Stomach (tissue), 9 donors: ENCODE results near the gene IL21R. TPM values are rescaled to one million over a fixed set of nuclear protein-coding genes. Genes with fewer than 3 reads are reported as not detected.

Source experiments
- DNase-seq, 2 donors: peaks; one replicate each; pipeline versions ENCODE4 v3.0.0 to v3.0.0-alpha.2; 2013 to 2019
- H3K27ac ChIP-seq, 5 donors: fragments of 200-600 bp in 4 of 5; sonication (generic) in 4 of 5; one replicate each; pipeline ENCODE4 v1.5.1; 2013 to 2019; ENCODE audit warnings: mild to moderate bottlenecking in 1 of 5, moderate library complexity in 1 of 5
- H3K27me3 ChIP-seq, 3 donors: fragments of 200-600 bp; sonication (generic); one replicate each; pipeline ENCODE4 v1.5.1; 2017 to 2019; ENCODE audit warnings: mixed run types in 1 of 3
- H3K36me3 ChIP-seq, 4 donors: fragments of 200-600 bp; sonication (generic); 1 replicate in 3 of 4; 2 replicates in 1 of 4; pipeline ENCODE4 v1.5.1; 2016 to 2019
- H3K4me1 ChIP-seq, 4 donors: fragments of 200-600 bp; sonication (generic); one replicate each; pipeline ENCODE4 v1.5.1; 2016 to 2019
- H3K4me3 ChIP-seq, 4 donors: fragments of 200-600 bp; sonication (generic) in 3 of 4; one replicate each; pipeline ENCODE4 v1.5.1; 2016 to 2019; ENCODE audit warnings: mild to moderate bottlenecking in 1 of 4
- H3K9me3 ChIP-seq, 4 donors: fragments of 200-600 bp; sonication (generic); one replicate each; pipeline ENCODE4 v1.5.1; 2016 to 2019
- CTCF ChIP-seq, 7 experiments: fragments of 450-650 bp in 4 of 7; fragments of 200-600 bp in 3 of 7; sonication (generic) in 3 of 7; IDR thresholded peaks; one replicate each; pipeline ENCODE4 v1.5.1; 2016 to 2019; ENCODE audit warnings: antibody characterized with exemption in 7 of 7, control low read depth in 2 of 7, mild to moderate bottlenecking in 1 of 7
- EP300 ChIP-seq: sonication (generic); formaldehyde crosslinking; IDR thresholded peaks from one replicate; pipeline ENCODE4 v1.6.1; 2017; ENCODE audit warnings: antibody characterized with exemption
- POLR2A ChIP-seq, 4 donors: fragments of 450-650 bp; IDR thresholded peaks; one replicate each; pipeline ENCODE4 v1.6.1; 2016; ENCODE audit warnings: antibody characterized with exemption in 4 of 4, control low read depth in 2 of 4, mild to moderate bottlenecking in 1 of 4, moderate library complexity in 1 of 4
- POLR2AphosphoS5 ChIP-seq, 3 donors: sonication (generic); formaldehyde crosslinking; IDR thresholded peaks; one replicate each; pipeline ENCODE4 v1.6.1; 2016; ENCODE audit warnings: antibody characterized with exemption in 3 of 3
- WGBS, 5 donors: extraction: QIAGEN DNeasy Blood & Tissue Kit in 3 of 5; methylation state at CpG; one replicate each; pipeline versions ENCODE4 v1.1.5 to v1.1.7; 2013 to 2018; 5-methylcytosine and 5-hydroxymethylcytosine counted together
- intact Hi-C: fragments of 100-400 bp; cut with DNase I; formaldehyde crosslinking; loops from one replicate; pipeline ENCODE4 v1.15.1; 2023; ENCODE audit warnings: low total_unique reads
- polyA plus RNA-seq, 3 donors: library from polyadenylated mRNA; stranded (reverse); fragments of 200-250 nt; gene quantifications; one replicate each; pipeline ENCODE4 v1.2.3, GENCODE V29; 2013
- total RNA-seq, 5 donors: library from RNA; depleted of rRNA; stranded (reverse); fragments of >200 nt; gene quantifications; one replicate each; pipeline versions ENCODE4 v1.1.0 to v1.2.3, GENCODE V29; 2014 to 2016
- donor health status: healthy with polysubstance abuse.
- donor health status: Bipolar disorder and iron deficiency.
- donor health status: healthy.

The IL21R gene
- total and polyA plus RNA-seq, 8 donors, result 0.14 to 0.73 (median 0.38) TPM; not detected in 4

- intact Hi-C loops, result no loop called here
- Histone ChIP-seq H3K9me3 (peaks cover 5 to 15% (median 12%) of the 10 kb centered on the region in 4 donors), H3K27ac (no peak overlapping the region), H3K4me1 (no peaks in the 10 kb centered on the region), H3K36me3 (peaks cover 0 to 13% (median 0%) of the 10 kb centered on the region in 4 donors), H3K4me3 (no peak overlapping the region), H3K27me3 (peaks cover 0 to 22% (median 0%) of the 10 kb centered on the region in 3 donors)
- TF ChIP-seq EP300 (no peak), CTCF (IDR thresholded peaks at IDR 0.05) (no peak)
- 78 to 91% (median 88%) methylated on average over 5 of the region's 5 CpGs for WGBS, 5 donors
- no peak for DNase-seq
These were observed 39.3 kb downstream of the IL21R start for GRCh38 chr16:27441276-27441675.

- H3K27me3 ChIP-seq, result peaks cover 0 to 27% (median 0%) of the 10 kb centered on the region in 3 donors
- peaks cover 5 to 15% (median 12%) of the 10 kb centered on the region in 4 donors for H3K9me3 ChIP-seq
- 87 to 94% (median 90%) methylated on average over 8 of the region's 8 CpGs for WGBS, 5 donors
- no peak overlapping the region for H3K4me3 ChIP-seq
- DNase-seq, result no peak
- peaks cover 0 to 13% (median 0%) of the 10 kb centered on the region in 4 donors for H3K36me3 ChIP-seq
- TF ChIP-seq EP300, result no peak
- no peak for TF ChIP-seq POLR2AphosphoS5 (IDR thresholded peaks at IDR 0.05)
- no peak for TF ChIP-seq CTCF (IDR thresholded peaks at IDR 0.05)
- no peak for TF ChIP-seq POLR2A (IDR thresholded peaks at IDR 0.05)
- H3K4me1 ChIP-seq, result no peaks in the 10 kb centered on the region
- H3K27ac ChIP-seq, result no peak overlapping the region
- intact Hi-C loops, result no loop called here
These were observed 40.0 kb downstream of the IL21R start for GRCh38 chr16:27441998-27442397.

GRCh38 chr16:27444015-27444414, 42.0 kb downstream of the IL21R start:
- Histone ChIP-seq H3K9me3 (peaks cover 5 to 15% (median 12%) of the 10 kb centered on the region in 4 donors), H3K4me1 (peaks cover 0 to 5% (median 0%) of the 10 kb centered on the region in 4 donors), H3K27me3 (peaks cover 0 to 47% (median 7%) of the 10 kb centered on the region in 3 donors), H3K36me3 (peaks cover 0 to 12% (median 0%) of the 10 kb centered on the region in 4 donors), H3K4me3 (no peak overlapping the region), H3K27ac (no peak overlapping the region)
- 42 to 66% (median 54%) methylated on average over 2 of the region's 2 CpGs for WGBS, 5 donors
- intact Hi-C loops, result no loop called here
- no peak for DNase-seq
- TF ChIP-seq POLR2A (IDR thresholded peaks at IDR 0.05) (no peak), CTCF (IDR thresholded peaks at IDR 0.05) (no peak), POLR2AphosphoS5 (IDR thresholded peaks at IDR 0.05) (no peak), EP300 (no peak)

GRCh38 chr16:27444470-27444869, 42.5 kb downstream of the IL21R start:
- Histone ChIP-seq H3K4me3 (no peak overlapping the region), H3K4me1 (peaks cover 0 to 8% (median under 1%) of the 10 kb centered on the region in 4 donors), H3K9me3 (peaks cover 5 to 15% (median 12%) of the 10 kb centered on the region in 4 donors), H3K27me3 (peaks cover 0 to 52% (median 8%) of the 10 kb centered on the region in 3 donors), H3K27ac (no peak overlapping the region), H3K36me3 (peaks cover 0 to 12% (median 0%) of the 10 kb centered on the region in 4 donors)
- 90 to 95% (median 95%) methylated on average over 5 of the region's 5 CpGs for WGBS, 5 donors
- TF ChIP-seq POLR2A (IDR thresholded peaks at IDR 0.05), result no peak
- no peak for TF ChIP-seq POLR2AphosphoS5 (IDR thresholded peaks at IDR 0.05)
- TF ChIP-seq CTCF (IDR thresholded peaks at IDR 0.05), result no peak
- no peak for TF ChIP-seq EP300
- intact Hi-C loops, result no loop called here
- no peak for DNase-seq
